Measurements from ENCODE around the gene COQ8A. TPM values are rescaled to one million over a fixed set of nuclear protein-coding genes. Genes with fewer than 3 reads are reported as not detected.

The COQ8A gene
- total RNA-seq, 8 experiments from 2014 or later, result 12.8 to 31.6 (median 22.9) TPM

GRCh38 chr1:226956942-226957713, 17.0 kb downstream of the COQ8A start:
- in situ Hi-C loops (cut with MboI; ENCODE audit: low pct_unique_long_range_greater_than_20kb in 2 of 9, low sequenced_read_pairs in 9 of 9, unreplicated experiment in 9 of 9), result no loop called here
- Histone ChIP-seq H3K4me3 (no peak overlapping the region), H3K4me1 (replicated peaks in 1 of 2) (no peaks in the 10 kb centered on the region), H3K27ac (no peak overlapping the region)
- WGBS, 10 experiments, result 40 to 100% (median 77%) methylated on average over 1 to 6 of the region's 6 CpGs; no CpG with 5 or more reads in 2 of the 10 experiments
- ATAC-seq (replicated peaks in 6 of 8), result no peak

GRCh38 chr1:226957714-226958113, 17.6 kb downstream of the COQ8A start:
- Histone ChIP-seq H3K4me1 (replicated peaks in 1 of 2) (no peaks in the 10 kb centered on the region), H3K4me3 (no peak overlapping the region), H3K27ac (no peak overlapping the region)
- no peak for ATAC-seq (replicated peaks in 6 of 8)
- 60 to 93% (median 90%) methylated on average over 1 to 11 of the region's 11 CpGs; no CpG with 5 or more reads in 1 of the 10 experiments for WGBS, 10 experiments
- in situ Hi-C loops (cut with MboI; ENCODE audit: low pct_unique_long_range_greater_than_20kb in 2 of 9, low sequenced_read_pairs in 9 of 9, unreplicated experiment in 9 of 9), result no loop called here

- WGBS, 10 experiments, result 40 to 100% (median 96%) methylated on average over 1 to 12 of the region's 13 CpGs; no CpG with 5 or more reads in 5 of the 10 experiments
- Histone ChIP-seq H3K4me3 (no peak overlapping the region), H3K27ac (no peak overlapping the region), H3K4me1 (replicated peaks in 1 of 2) (no peaks in the 10 kb centered on the region)
- ATAC-seq (replicated peaks in 6 of 8), result no peak
- in situ Hi-C loops (cut with MboI; ENCODE audit: low pct_unique_long_range_greater_than_20kb in 2 of 9, low sequenced_read_pairs in 9 of 9, unreplicated experiment in 9 of 9), result no loop called here
Measured at GRCh38 chr1:226958300-226958699, 18.2 kb downstream of the COQ8A start.

GRCh38 chr1:226960256-226960655, 20.2 kb downstream of the COQ8A start:
- in situ Hi-C loops (cut with MboI; ENCODE audit: low pct_unique_long_range_greater_than_20kb in 2 of 9, low sequenced_read_pairs in 9 of 9, unreplicated experiment in 9 of 9), result no loop called here
- Histone ChIP-seq H3K4me3 (no peak overlapping the region), H3K4me1 (replicated peaks in 1 of 2) (no peaks in the 10 kb centered on the region), H3K27ac (no peak overlapping the region)
- 75% methylated on average over 2 of the region's 5 CpGs; no CpG with 5 or more reads in 9 of the 10 experiments for WGBS, 10 experiments
- ATAC-seq (replicated peaks in 6 of 8), result no peak

- Histone ChIP-seq H3K4me1 (replicated peaks in 1 of 2) (no peaks in the 10 kb centered on the region), H3K4me3 (no peak overlapping the region), H3K27ac (no peak overlapping the region)
- WGBS, 10 experiments, result 70 to 100% (median 95%) methylated on average over 1 to 13 of the region's 13 CpGs; no CpG with 5 or more reads in 3 of the 10 experiments
- no peak for ATAC-seq (replicated peaks in 6 of 8)
- in situ Hi-C loops (cut with MboI; ENCODE audit: low pct_unique_long_range_greater_than_20kb in 2 of 9, low sequenced_read_pairs in 9 of 9, unreplicated experiment in 9 of 9), result no loop called here
Measured at GRCh38 chr1:226960944-226961765, 21.1 kb downstream of the COQ8A start.

GRCh38 chr1:226962421-226963391, 22.6 kb downstream of the COQ8A start:
- peak in 1 of 8 experiments; percentile 27 for ATAC-seq (replicated peaks in 6 of 8)
- WGBS, 10 experiments, result 78 to 95% (median 90%) methylated on average over 2 to 16 of the region's 28 CpGs; no CpG with 5 or more reads in 4 of the 10 experiments
- in situ Hi-C loops (cut with MboI; ENCODE audit: low pct_unique_long_range_greater_than_20kb in 2 of 9, low sequenced_read_pairs in 9 of 9, unreplicated experiment in 9 of 9), result no loop called here
- Histone ChIP-seq H3K4me3 (no peak overlapping the region), H3K27ac (no peak overlapping the region), H3K4me1 (replicated peaks in 1 of 2) (no peaks in the 10 kb centered on the region)

GRCh38 chr1:226964068-226964425, 24.0 kb downstream of the COQ8A start:
- in situ Hi-C loops (cut with MboI; ENCODE audit: low pct_unique_long_range_greater_than_20kb in 2 of 9, low sequenced_read_pairs in 9 of 9, unreplicated experiment in 9 of 9), result no loop called here
- no peak for ATAC-seq (replicated peaks in 6 of 8)
- no peak overlapping the region for H3K4me3 ChIP-seq
- no peak overlapping the region for H3K27ac ChIP-seq
- 59 to 100% (median 79%) methylated on average over 1 to 6 of the region's 6 CpGs; no CpG with 5 or more reads in 2 of the 10 experiments for WGBS, 10 experiments
- H3K4me1 ChIP-seq (replicated peaks in 1 of 2), result no peaks in the 10 kb centered on the region

GRCh38 chr1:226964611-226965486, 24.8 kb downstream of the COQ8A start:
- 92 to 100% (median 98%) methylated on average over 1 to 13 of the region's 29 CpGs; no CpG with 5 or more reads in 6 of the 10 experiments for WGBS, 10 experiments
- ATAC-seq (replicated peaks in 6 of 8), result peak in 1 of 8 experiments; percentile 20

GRCh38 chr1:226965581-226966440, 25.7 kb downstream of the COQ8A start:
- no peak for ATAC-seq (replicated peaks in 6 of 8)
- in situ Hi-C loops (cut with MboI; ENCODE audit: low pct_unique_long_range_greater_than_20kb in 2 of 9, low sequenced_read_pairs in 9 of 9, unreplicated experiment in 9 of 9), result no loop called here
- no peak overlapping the region for H3K4me3 ChIP-seq
- 66 to 100% (median 90%) methylated on average over 2 to 12 of the region's 23 CpGs; no CpG with 5 or more reads in 2 of the 10 experiments for WGBS, 10 experiments
- no peak overlapping the region for H3K27ac ChIP-seq
- H3K4me1 ChIP-seq (replicated peaks in 1 of 2), result no peaks in the 10 kb centered on the region

More at GRCh38 chr1:226964611-226965486, 24.8 kb downstream of the COQ8A start:
- H3K4me1 ChIP-seq (replicated peaks in 1 of 2), result no peaks in the 10 kb centered on the region
- no peak overlapping the region for H3K4me3 ChIP-seq
- H3K27ac ChIP-seq, result no peak overlapping the region
- in situ Hi-C loops (cut with MboI; ENCODE audit: low pct_unique_long_range_greater_than_20kb in 2 of 9, low sequenced_read_pairs in 9 of 9, unreplicated experiment in 9 of 9), result no loop called here

GRCh38 chr1:226966683-226967082, 26.6 kb downstream of the COQ8A start:
- H3K4me1 ChIP-seq (replicated peaks in 1 of 2), result no peaks in the 10 kb centered on the region
- ATAC-seq (replicated peaks in 6 of 8), result no peak
- no peak overlapping the region for H3K27ac ChIP-seq
- 80 to 100% (median 92%) methylated on average over 1 to 4 of the region's 4 CpGs; no CpG with 5 or more reads in 4 of the 10 experiments for WGBS, 10 experiments
- in situ Hi-C loops (cut with MboI; ENCODE audit: low pct_unique_long_range_greater_than_20kb in 2 of 9, low sequenced_read_pairs in 9 of 9, unreplicated experiment in 9 of 9), result no loop called here
- no peak overlapping the region for H3K4me3 ChIP-seq

- H3K4me1 ChIP-seq (replicated peaks in 1 of 2), result no peaks in the 10 kb centered on the region
- in situ Hi-C loops (cut with MboI; ENCODE audit: low pct_unique_long_range_greater_than_20kb in 2 of 9, low sequenced_read_pairs in 9 of 9, unreplicated experiment in 9 of 9), result no loop called here
- no peak for ATAC-seq (replicated peaks in 6 of 8)
- H3K4me3 ChIP-seq, result no peak overlapping the region
- WGBS, 10 experiments, result 10 to 100% (median 100%) methylated on average over 1 to 3 of the region's 3 CpGs; no CpG with 5 or more reads in 5 of the 10 experiments
- H3K27ac ChIP-seq, result no peak overlapping the region
Measured at GRCh38 chr1:226967665-226968064, 27.6 kb downstream of the COQ8A start.

Data from motor neuron (in vitro differentiated cells).